Skeletal muscle satellite cell (primary cell): ENCODE results near the gene TEAD3.

Experiments
- H3K27me3 ChIP-seq: 2 replicates; pipeline ENCODE4 v1.7.0; 2013; ENCODE audit warnings: low read length; ENCODE audit not compliant: control insufficient read depth, insufficient read depth
- H3K36me3 ChIP-seq: 2 replicates; pipeline ENCODE4 v1.7.0; 2013; ENCODE audit warnings: mild to moderate bottlenecking, control low read depth, low read length; ENCODE audit not compliant: insufficient read depth
- H3K4me1 ChIP-seq: 2 replicates; pipeline ENCODE4 v1.7.0; 2013; ENCODE audit warnings: low read length; ENCODE audit not compliant: control insufficient read depth, insufficient read depth
- H3K4me2 ChIP-seq: 2 replicates; pipeline ENCODE4 v1.7.0; 2013; ENCODE audit warnings: mild to moderate bottlenecking, low read length
- H3K4me3 ChIP-seq: 2 replicates; pipeline ENCODE4 v1.7.0; 2013; ENCODE audit warnings: low read length
- H3K9ac ChIP-seq: 2 replicates; pipeline ENCODE4 v1.7.0; 2013; ENCODE audit warnings: mild to moderate bottlenecking, low read depth, low read length, moderate library complexity
- H3K9me3 ChIP-seq: replicated peaks from 2 replicates; pipeline ENCODE4 v1.7.0; 2013; ENCODE audit warnings: mild to moderate bottlenecking, control low read depth, low read length

Gene TEAD3

GRCh38 chr6:35511562-35511941, 14.7 kb upstream of the TEAD3 start:
- no peak overlapping the region for H3K4me3 ChIP-seq
- no peak overlapping the region for H3K4me2 ChIP-seq

GRCh38 chr6:35510916-35511561, 14.2 kb upstream of the TEAD3 start:
- Histone ChIP-seq H3K27me3 (peaks cover 43% of the 10 kb centered on the region), H3K9me3 (no peaks in the 10 kb centered on the region), H3K4me1 (peaks cover 3% of the 10 kb centered on the region), H3K4me3 (no peak overlapping the region), H3K36me3 (no peaks in the 10 kb centered on the region), H3K9ac (no peak overlapping the region), H3K4me2 (no peak overlapping the region)

More at GRCh38 chr6:35511562-35511941, 14.7 kb upstream of the TEAD3 start:
- Histone ChIP-seq H3K9me3 (no peaks in the 10 kb centered on the region), H3K36me3 (no peaks in the 10 kb centered on the region), H3K9ac (no peak overlapping the region), H3K27me3 (peaks cover 38% of the 10 kb centered on the region), H3K4me1 (peaks cover 3% of the 10 kb centered on the region)

GRCh38 chr6:35508542-35508941, 11.7 kb upstream of the TEAD3 start:
- Histone ChIP-seq H3K27me3 (peaks cover 40% of the 10 kb centered on the region), H3K4me3 (no peak overlapping the region), H3K36me3 (no peaks in the 10 kb centered on the region), H3K4me2 (no peak overlapping the region), H3K9me3 (no peaks in the 10 kb centered on the region), H3K4me1 (peaks cover 3% of the 10 kb centered on the region), H3K9ac (no peak overlapping the region)

DNA sequence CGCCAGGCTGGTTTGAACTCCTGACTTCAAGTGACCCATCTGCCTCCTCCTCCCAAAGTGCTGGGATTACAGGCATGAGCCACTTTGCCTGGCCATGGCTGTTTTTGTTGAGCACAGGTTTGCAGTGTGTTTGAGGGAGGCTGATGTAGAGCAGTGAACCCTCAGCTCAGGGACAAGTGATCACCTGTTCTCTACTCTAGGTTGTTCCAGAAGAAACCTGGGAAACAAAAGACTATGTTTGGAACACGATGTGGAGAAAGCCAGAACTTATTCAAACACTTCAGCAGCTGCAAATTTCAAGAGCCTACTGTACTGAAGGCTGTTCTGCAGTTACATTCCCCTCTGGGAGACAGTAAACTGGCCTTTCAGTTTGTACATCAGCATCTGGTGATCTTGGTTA, 11.1 kb upstream of the TEAD3 start:
- Histone ChIP-seq H3K9ac (no peak overlapping the region), H3K36me3 (no peaks in the 10 kb centered on the region)

DNA sequence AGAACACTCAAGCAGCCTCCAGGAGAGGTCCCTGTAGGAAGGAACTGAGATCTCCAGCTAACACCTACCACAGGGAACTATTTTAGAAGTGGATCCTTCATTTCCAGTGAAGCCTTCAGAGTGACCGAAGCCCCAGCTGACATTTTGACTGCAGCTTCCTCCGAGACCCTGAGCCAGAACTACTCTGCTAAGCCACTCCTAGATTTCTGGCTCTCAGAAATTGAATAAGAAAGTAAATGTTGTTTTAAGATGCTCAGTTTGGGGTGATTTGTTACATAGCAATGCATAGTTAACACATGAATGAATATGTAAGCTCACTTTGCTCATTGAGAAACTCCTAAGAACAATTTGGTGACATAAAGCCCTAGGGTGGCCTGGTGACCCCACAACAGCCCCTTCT, 10.3 kb upstream of the TEAD3 start:
- peaks cover 45% of the 10 kb centered on the region for H3K27me3 ChIP-seq
- H3K4me2 ChIP-seq, result no peak overlapping the region
- H3K4me1 ChIP-seq, result peaks cover 6% of the 10 kb centered on the region
- H3K4me3 ChIP-seq, result no peak overlapping the region
- H3K9me3 ChIP-seq, result no peaks in the 10 kb centered on the region
- H3K9ac ChIP-seq, result no peak overlapping the region
- no peaks in the 10 kb centered on the region for H3K36me3 ChIP-seq

More for the DNA sequence above, 11.1 kb upstream of the TEAD3 start:
- Histone ChIP-seq H3K4me3 (no peak overlapping the region), H3K27me3 (peaks cover 45% of the 10 kb centered on the region), H3K4me1 (peaks cover 6% of the 10 kb centered on the region), H3K4me2 (no peak overlapping the region), H3K9me3 (no peaks in the 10 kb centered on the region)

- Histone ChIP-seq H3K4me1 (peaks cover 6% of the 10 kb centered on the region), H3K9me3 (no peaks in the 10 kb centered on the region), H3K4me3 (no peak overlapping the region), H3K9ac (no peak overlapping the region), H3K4me2 (no peak overlapping the region), H3K27me3 (peaks cover 44% of the 10 kb centered on the region), H3K36me3 (no peaks in the 10 kb centered on the region)
Measured at GRCh38 chr6:35506536-35506935, 9.7 kb upstream of the TEAD3 start.

DNA sequence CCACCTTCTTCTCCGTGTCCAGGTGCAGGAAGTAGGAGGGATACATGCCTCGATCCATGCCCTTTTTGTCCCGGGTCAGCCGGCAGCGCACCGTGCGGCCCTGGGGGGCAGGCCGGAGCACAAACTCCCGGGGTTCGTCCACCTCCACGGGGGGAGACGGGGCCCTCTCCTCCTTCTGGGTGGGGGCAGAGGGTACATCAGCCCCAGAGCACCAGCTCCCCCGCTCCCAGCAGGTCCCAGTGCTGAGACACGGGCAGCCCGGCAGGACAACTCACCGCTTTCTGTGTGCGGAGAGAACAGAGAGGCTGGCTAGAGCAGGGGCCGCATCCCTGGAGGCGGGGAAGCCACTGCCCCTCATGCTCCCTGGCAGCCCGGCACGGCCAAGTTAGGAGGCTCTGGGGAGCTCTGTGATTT, 9.1 kb upstream of the TEAD3 start:
- no peak overlapping the region for H3K9ac ChIP-seq
- H3K36me3 ChIP-seq, result no peaks in the 10 kb centered on the region
- no peak overlapping the region for H3K4me3 ChIP-seq
- H3K9me3 ChIP-seq, result no peaks in the 10 kb centered on the region
- H3K27me3 ChIP-seq, result peaks cover 38% of the 10 kb centered on the region
- no peak overlapping the region for H3K4me2 ChIP-seq
- H3K4me1 ChIP-seq, result peaks cover 8% of the 10 kb centered on the region

- peaks cover 17% of the 10 kb centered on the region for H3K27me3 ChIP-seq
- no peaks in the 10 kb centered on the region for H3K36me3 ChIP-seq
- no peak overlapping the region for H3K4me2 ChIP-seq
- H3K9ac ChIP-seq, result no peak overlapping the region
- H3K4me1 ChIP-seq, result peaks cover 22% of the 10 kb centered on the region
- H3K9me3 ChIP-seq, result no peaks in the 10 kb centered on the region
- no peak overlapping the region for H3K4me3 ChIP-seq
Measured at GRCh38 chr6:35503534-35503933, 6.7 kb upstream of the TEAD3 start.

DNA sequence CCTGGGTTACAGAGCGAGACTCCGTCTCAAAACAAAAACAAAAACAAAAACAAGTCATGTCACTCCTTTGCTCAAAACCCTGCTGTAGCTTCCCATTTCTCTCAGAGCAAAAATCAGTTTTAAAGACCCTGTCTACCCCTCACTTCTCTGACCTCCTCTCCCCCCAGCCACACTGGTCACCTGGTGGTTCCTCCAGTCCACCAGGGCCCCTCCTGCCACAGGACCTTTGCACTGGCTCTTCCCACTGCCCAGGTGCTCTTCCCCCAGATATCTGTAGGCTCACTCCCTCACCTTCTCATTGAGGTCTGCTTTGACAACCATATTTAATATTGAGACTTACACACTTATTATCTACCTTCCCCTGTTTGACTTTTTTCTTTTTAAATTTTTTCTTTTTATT, 4.9 kb upstream of the TEAD3 start:
- H3K4me1 ChIP-seq, result peaks cover 30% of the 10 kb centered on the region

DNA sequence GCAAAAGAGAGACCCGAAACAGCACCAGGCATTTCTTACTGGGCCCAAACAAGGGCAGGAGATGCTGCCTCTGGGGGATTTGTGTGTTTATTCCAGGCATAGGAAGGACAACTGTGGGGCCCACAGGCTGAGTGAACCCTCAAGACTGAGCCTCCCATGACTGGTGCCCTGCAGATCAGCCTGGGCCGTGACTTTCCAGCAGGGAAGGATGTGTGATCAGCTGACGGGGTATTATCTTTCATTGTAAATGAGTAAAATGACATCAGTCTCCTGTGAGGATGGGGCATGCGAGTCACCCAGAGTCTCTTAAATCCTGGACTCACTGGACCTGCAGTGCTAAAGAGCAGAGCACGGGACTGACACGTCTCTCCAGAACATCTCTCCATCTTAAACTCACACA, 3.9 kb upstream of the TEAD3 start:
- H3K4me3 ChIP-seq, result no peak overlapping the region
- no peaks in the 10 kb centered on the region for H3K36me3 ChIP-seq
- no peak overlapping the region for H3K9ac ChIP-seq
- H3K9me3 ChIP-seq, result no peaks in the 10 kb centered on the region
- peaks cover 31% of the 10 kb centered on the region for H3K4me1 ChIP-seq
- peak overlapping the region; percentile 11 for H3K4me2 ChIP-seq
- H3K27me3 ChIP-seq, result peaks cover 8% of the 10 kb centered on the region

More for the DNA sequence above, 4.9 kb upstream of the TEAD3 start:
- H3K27me3 ChIP-seq, result peaks cover 17% of the 10 kb centered on the region
- H3K9ac ChIP-seq, result no peak overlapping the region
- no peak overlapping the region for H3K4me2 ChIP-seq
- H3K9me3 ChIP-seq, result no peaks in the 10 kb centered on the region
- H3K4me3 ChIP-seq, result no peak overlapping the region
- no peaks in the 10 kb centered on the region for H3K36me3 ChIP-seq

- H3K27me3 ChIP-seq, result peaks cover 8% of the 10 kb centered on the region
- no peaks in the 10 kb centered on the region for H3K36me3 ChIP-seq
- H3K4me1 ChIP-seq, result peaks cover 45% of the 10 kb centered on the region
- H3K4me2 ChIP-seq, result no peak overlapping the region
- no peaks in the 10 kb centered on the region for H3K9me3 ChIP-seq
- no peak overlapping the region for H3K4me3 ChIP-seq
- no peak overlapping the region for H3K9ac ChIP-seq
Measured at GRCh38 chr6:35499372-35499771, 2.5 kb upstream of the TEAD3 start.

DNA sequence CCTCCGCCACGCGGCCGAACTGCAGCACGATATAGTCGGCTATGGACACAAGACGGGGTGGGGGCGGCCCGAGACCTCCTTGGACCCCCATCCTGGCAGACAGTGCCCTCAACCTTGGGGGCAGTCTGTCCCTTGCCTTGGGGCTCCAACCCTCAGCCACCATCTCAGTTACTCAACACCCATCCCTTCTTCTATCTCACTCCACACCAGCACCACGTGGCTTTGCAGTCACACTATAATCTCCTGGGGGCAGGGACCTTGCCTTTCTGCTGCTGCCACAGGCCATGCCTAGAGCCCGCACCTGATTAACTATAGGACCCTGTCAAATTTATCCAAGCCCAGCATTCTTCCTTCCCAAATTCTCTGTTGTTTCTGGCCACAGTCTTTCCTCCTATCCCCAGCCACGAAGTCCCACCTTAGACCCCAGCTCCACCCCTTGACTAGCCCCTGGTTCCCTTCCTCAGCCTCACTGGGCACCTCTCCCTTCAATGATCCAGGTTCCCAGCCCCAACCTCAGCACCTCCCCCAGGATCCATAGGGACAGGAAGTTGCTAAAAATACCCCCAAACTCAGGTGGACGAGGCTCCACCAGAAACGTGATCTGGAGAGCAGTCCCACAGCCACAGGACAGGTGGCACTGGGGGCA, 1.7 kb upstream of the TEAD3 start:
- peak overlapping the region; percentile 99 for H3K9ac ChIP-seq
- H3K4me3 ChIP-seq, result peak overlapping the region; percentile 79
- H3K4me1 ChIP-seq, result peaks cover 53% of the 10 kb centered on the region
- peaks cover 5% of the 10 kb centered on the region for H3K27me3 ChIP-seq
- no peaks in the 10 kb centered on the region for H3K9me3 ChIP-seq
- peaks cover 1% of the 10 kb centered on the region for H3K36me3 ChIP-seq
- H3K4me2 ChIP-seq, result peak overlapping the region; percentile 94
